A549 (cell line): ENCODE data around the gene CACNA1E.

Experiments
- BHLHE40 ChIP-seq: IDR thresholded peaks from 2 replicates; pipeline ENCODE4 v1.6.1; 2012; ENCODE audit warnings: low read depth, low read length, inconsistent platforms
- CEBPB ChIP-seq, 2 experiments: fragments of >200 bp in 1 of 2; sonication (Bioruptor Twin) in 1 of 2; formaldehyde crosslinking in 1 of 2; IDR thresholded peaks; 2 replicates each; pipeline ENCODE4 v1.6.1; 2012 to 2016
- CHD4 ChIP-seq: fragments of 200-600 bp; sonication (generic); IDR thresholded peaks from 2 replicates; pipeline ENCODE4 v1.6.1; 2016; ENCODE audit warnings: antibody characterized with exemption, mild to moderate bottlenecking, borderline replicate concordance
- CTCF ChIP-seq: fragments of >200 bp; sonication (Bioruptor Twin); formaldehyde crosslinking; IDR thresholded peaks from 3 replicates; pipeline ENCODE4 v1.5.1; 2016
- EP300 ChIP-seq, 2 experiments: fragments of >200 bp; sonication (Bioruptor Twin); formaldehyde crosslinking; IDR thresholded peaks; 2 replicates in 1 of 2; 3 replicates in 1 of 2; pipeline ENCODE4 v1.6.1; 2016 to 2017
- HOXA7 ChIP-seq: fragments of 250-450 bp; sonication (Bioruptor Pico); IDR thresholded peaks from 2 replicates; pipeline ENCODE4 v1.5.0; 2020; ENCODE audit warnings: mild to moderate bottlenecking, moderate library complexity
- MAFK ChIP-seq: fragments of 450-650 bp; IDR thresholded peaks from 2 replicates; pipeline ENCODE4 v1.6.1; 2014; ENCODE audit not compliant: partially characterized antibody
- RAD21 ChIP-seq, 2 experiments: fragments of >200 bp in 1 of 2; sonication (Bioruptor Twin) in 1 of 2; formaldehyde crosslinking in 1 of 2; IDR thresholded peaks in 1 of 2; conservative IDR thresholded peaks in 1 of 2; 2 replicates in 1 of 2; 3 replicates in 1 of 2; pipeline ENCODE4 v1.6.1; 2012 to 2018; ENCODE audit warnings: inconsistent platforms in 1 of 2
- REST ChIP-seq: fragments of 200-600 bp; sonication (generic); IDR thresholded peaks from 2 replicates; pipeline ENCODE4 v1.6.1; 2016; ENCODE audit warnings: antibody characterized with exemption, mild to moderate bottlenecking, moderate library complexity
- ZFP36 ChIP-seq: fragments of 450-650 bp; IDR thresholded peaks from 2 replicates; pipeline ENCODE4 v1.6.1; 2014; ENCODE audit warnings: borderline replicate concordance; ENCODE audit not compliant: partially characterized antibody

GRCh38 chr1:181777286-181777685 lies 294.0 kb downstream of the CACNA1E start:
- TF ChIP-seq CTCF (no peak), EP300 (IDR thresholded peaks at IDR 0.05) (no peak), REST (no peak), HOXA7 (CRISPR knock-in tag) (no peak), RAD21 (conservative IDR thresholded peaks at IDR 0.05 in 1 of 2, IDR thresholded peaks at IDR 0.05 in 1 of 2) (no peak), MAFK (no peak), CHD4 (no peak), CEBPB (IDR thresholded peaks at IDR 0.05) (no peak), ZFP36 (no peak), BHLHE40 (no peak)
